Dermis lymphatic vessel endothelial cell (primary cell): ENCODE data around the gene GSG1L2. TPM values are rescaled to one million over a fixed set of nuclear protein-coding genes. Genes with fewer than 3 reads are reported as not detected.

Experiments used
- total RNA-seq: library from RNA; depleted of rRNA; stranded (reverse); fragments of >200 nt; gene quantifications from 2 replicates; pipeline ENCODE4 v1.2.1, GENCODE V29; 2014

The GSG1L2 gene
- not detected in 2 replicates for total RNA-seq

DNA sequence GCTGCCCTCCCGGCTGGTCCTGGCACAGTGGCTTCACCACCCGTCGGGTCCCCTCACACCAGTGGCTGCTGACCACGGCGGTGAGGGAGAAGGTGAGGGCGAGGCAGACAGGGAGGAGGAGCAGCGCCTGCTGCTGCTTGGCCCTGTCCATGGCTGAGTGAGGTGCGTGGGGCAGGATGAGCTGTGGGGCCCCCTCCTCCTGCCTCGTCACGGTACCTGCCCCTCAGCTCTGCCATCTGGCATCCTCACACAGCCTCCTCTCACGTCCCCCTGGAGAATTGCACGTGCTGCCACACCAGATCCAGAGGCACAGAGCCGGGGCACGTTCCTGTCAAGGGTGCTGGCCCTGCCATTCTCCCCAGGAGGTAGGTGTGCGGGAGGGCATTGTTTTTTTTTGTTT, at the start of gene GSG1L2:
Gene GSG1L2 (minus strand): TSS at position 159 of the 400 bp plus-strand sequence. CDS start 8 bp downstream, at position 151.

DNA sequence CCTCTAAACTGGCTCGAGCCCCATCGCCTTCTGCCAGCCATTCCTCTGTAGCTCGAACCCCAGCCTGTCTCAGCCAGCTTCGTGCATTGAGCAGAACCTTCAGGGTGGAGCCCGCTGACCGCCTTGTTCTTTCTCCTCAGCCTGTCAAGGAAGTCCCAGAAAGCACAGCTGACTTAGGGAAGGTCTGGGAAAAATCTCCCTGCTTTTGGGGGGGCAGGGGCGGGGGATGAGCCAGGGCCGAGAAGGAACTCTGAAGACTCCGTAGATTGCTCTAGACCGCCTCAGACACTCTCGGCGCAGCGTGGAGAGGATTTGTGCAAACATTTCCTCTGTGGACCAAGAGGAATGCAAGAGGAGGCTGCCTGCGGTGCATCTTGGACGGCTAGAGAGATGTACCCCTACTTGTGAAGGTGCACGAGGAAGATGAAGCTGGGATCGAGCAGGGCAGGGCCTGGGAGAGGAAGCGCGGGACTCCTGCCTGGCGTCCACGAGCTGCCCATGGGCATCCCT, 3.8 kb upstream of the GSG1L2 start, which contains the start of gene GLP2R:
Gene GLP2R (plus strand): TSS at position 284 of the 510 bp plus-strand sequence. CDS start 140 bp downstream, at position 424.

DNA sequence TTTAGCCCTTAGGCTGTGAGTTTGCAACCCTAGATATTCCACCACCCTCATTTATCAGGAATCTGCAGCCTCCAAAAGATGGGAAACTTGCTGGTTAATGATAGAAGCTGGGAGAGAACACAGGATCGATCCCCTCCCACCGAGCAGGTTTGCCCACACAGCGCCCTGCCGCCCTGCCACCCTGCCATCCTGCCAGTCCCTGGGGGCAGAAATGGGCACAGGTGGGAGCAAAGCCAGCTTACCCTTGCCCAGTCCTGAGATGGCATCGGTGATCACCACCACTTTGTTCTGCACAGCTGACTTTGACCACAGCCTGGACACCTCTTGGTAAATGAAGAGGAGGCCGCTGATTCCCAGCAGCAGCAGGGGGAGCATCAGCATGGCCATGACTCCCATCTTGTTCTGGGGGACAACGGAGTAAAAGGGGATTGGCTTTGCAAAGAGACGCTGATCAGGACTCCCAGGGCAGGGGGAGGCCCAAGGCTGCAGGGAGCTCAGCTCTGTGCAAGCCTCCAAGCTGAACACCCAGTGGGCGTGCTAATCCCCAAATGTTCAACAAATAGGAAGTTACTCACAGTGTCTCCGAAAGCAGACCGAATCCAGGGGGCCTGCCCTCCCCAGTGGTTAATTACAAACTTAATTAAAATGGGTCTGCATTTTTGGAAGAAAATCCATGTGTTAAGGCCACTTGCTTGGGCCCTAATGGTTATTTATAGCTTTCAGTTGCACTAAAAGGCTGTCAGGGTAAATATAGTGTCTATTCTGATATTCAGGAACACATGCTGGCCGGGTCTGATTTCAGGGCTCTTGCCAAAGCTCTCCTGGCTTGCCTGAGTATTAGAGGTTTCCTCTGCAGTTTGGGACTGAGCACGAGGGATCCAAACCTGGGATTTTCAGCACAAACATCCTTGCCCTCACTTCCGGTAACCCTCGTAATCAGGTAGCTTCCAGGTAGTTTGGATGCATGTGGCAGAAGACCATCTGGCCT, 30.7 kb downstream of the GSG1L2 start, which contains the start of gene DHRS7C:
Gene DHRS7C (minus strand): TSS at position 704 of the 988 bp plus-strand sequence. CDS start 308 bp downstream, at position 396.

Other genes with a start within 250 kb of the GSG1L2 start
- 56.9 and 85.6 TPM in 2 replicates for gene STX8, start 246.3 kb downstream of the GSG1L2 start, total RNA-seq
- not detected in 2 replicates for gene CFAP52, start 245.4 kb downstream of the GSG1L2 start, total RNA-seq
- gene USP43, start 176.6 kb downstream of the GSG1L2 start, total RNA-seq = under 0.01 and 0.09 TPM in 2 replicates
- not detected in 2 replicates for gene DHRS7C, start 30.5 kb downstream of the GSG1L2 start, total RNA-seq
- gene GLP2R, start 3.8 kb upstream of the GSG1L2 start, total RNA-seq = 0.11 and 0.17 TPM in 2 replicates
- not detected in 2 replicates for gene RCVRN, start 83.2 kb upstream of the GSG1L2 start, total RNA-seq